NCI-H128 (cell line): ENCODE measurements around the gene KRTAP4-12.
"Not testable (repeated sequence)": the region's sequence is repeated elsewhere in the genome, so short reads cannot be mapped to it uniquely, and the experiment has no call there.

ENCODE experiments used
- DNase-seq: peaks from one replicate; lab custom pipeline; 2025; ENCODE audit not compliant: unreplicated experiment; lab: John Stamatoyannopoulos, UW

The KRTAP4-12 gene

GRCh38 chr17:41098042-41098441, 25.9 kb downstream of the KRTAP4-12 start, which contains the start of gene KRTAP4-8:
Gene KRTAP4-8, minus strand, starts transcription at chr17:41098142. Its CDS starts 58 bp downstream, at chr17:41098084.
- DNase-seq = no peak

DNA sequence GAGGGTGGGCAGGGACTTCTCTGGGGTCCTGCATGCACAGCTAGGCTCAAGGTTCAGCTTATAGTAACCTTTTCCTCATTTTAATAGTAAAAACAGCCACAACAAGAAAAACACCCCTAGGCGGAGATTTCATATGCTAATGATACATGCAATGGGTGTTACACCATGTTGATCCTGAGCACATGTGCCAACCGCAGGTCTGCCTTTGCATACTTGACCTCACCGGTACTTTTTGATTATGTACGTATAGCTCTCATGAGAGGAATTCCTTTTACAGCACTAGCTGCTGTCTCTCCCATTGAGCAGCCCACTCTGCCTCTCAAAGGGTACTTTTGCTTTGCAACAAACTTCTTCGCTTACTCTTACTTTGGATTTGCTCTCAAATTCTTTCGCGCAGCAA, 27.9 kb downstream of the KRTAP4-12 start:
- DNase-seq = no peak

DNA sequence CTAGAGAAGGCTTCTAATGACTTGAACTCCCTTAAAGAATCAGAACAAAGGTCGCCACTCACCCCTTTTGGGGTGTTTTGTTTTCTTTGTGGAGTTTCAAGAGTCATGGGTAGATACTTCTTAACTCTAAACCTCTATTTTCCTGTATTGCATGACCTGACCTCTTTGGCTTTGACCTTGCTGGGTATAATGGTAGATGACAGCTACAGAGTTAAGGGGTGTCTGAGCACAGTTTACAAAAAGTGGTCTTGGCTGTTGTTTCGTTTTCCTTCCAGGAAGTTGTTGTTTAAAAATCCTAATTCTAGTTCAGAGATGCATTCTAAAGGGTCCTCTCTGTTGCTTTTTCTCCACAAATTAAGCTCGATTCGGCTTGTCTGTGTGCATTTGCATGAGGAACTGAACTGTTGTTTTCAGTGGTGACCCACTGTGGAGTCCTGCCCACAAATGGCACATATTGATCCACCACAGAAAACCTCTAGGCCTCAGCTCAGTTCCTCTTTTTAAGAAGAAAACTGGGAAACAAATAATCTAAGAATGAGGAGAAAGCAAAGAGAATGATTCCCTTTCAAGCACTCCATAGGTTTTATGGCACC, 35.1 kb downstream of the KRTAP4-12 start:
- DNase-seq = not testable (repeated sequence)

DNA sequence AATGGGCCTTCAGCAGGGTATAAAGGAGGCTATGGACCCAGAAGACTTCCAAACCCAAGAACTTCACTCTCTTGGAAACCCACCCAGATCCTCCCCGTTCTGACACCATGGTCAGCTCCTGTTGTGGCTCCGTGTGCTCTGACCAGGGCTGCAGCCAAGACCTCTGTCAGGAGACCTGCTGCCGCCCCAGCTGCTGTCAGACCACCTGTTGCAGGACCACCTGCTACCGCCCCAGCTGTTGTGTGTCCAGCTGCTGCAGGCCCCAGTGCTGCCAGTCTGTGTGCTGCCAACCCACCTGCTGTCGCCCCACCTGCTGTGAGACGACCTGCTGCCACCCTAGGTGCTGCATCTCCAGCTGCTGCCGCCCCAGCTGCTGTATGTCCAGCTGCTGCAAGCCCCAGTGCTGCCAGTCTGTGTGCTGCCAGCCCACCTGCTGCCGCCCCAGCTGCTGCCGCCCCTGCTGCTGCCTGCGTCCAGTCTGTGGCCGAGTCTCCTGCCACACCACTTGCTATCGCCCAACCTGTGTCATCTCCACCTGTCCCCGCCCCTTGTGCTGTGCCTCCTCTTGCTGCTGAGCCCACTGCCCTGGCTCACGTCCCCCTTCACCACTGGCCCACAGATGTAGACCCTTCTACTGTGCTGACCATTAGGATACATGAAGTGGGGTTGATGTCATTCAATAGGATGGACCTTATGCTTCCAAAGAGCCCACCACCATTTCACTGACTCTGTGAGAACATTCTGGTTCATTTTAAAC, 39.7 kb downstream of the KRTAP4-12 start, which contains the start of gene KRTAP4-7:
Gene KRTAP4-7 (plus strand): TSS at position 51 of the 757 bp plus-strand sequence. CDS start 57 bp downstream, at position 108.
- not testable (repeated sequence) for DNase-seq

- not testable (repeated sequence) for DNase-seq
Measured at GRCh38 chr17:41083427-41083826, 40.6 kb downstream of the KRTAP4-12 start.

DNA sequence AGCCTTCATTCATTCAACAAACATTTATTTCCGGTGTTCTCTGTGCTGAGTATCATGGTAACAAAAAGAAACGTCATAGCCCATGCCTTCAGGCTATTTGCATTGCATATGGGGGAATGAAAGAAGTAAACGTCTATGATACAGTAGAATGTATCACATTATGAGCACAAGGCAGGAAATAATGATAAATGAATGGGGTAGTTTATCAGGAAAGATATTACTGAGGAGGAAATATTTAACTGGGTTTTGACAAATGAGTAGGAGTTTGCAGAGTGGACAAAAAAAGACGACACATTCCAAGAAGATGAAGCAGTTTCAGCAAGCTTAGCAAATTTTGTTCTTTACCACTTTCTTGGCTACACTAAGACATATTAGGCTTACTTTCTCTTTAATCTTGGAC, 41.4 kb downstream of the KRTAP4-12 start:
- DNase-seq = no peak

GRCh38 chr17:41076788-41077187, 47.2 kb downstream of the KRTAP4-12 start:
- DNase-seq = no peak

DNA sequence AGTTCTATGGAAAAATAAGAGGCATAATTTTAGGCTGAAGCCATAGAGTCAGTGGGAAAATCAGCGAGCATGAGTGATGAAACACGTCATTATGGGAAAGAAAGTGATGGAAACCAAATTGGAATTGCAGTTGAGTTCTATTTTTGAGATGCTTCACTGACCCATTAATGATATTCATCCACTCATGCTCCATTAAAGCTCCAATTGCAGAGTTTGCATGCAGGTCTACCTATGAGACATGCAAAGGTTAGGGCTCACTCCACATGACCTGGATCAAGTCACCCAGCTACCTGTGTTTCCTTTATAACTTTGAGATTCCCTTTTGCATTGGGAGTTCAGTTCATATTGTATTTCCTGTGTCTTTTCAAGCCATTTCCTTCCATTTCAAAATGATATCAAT, 50.3 kb downstream of the KRTAP4-12 start:
- DNase-seq = no peak
